Subcutaneous adipose tissue (tissue), 4 donors: ENCODE data around the gene CXCL13. TPM values are rescaled to one million over a fixed set of nuclear protein-coding genes. Genes with fewer than 3 reads are reported as not detected.

Experiments used
- CTCF ChIP-seq: fragments of 450-650 bp; IDR thresholded peaks from one replicate; pipeline ENCODE4 v1.5.1; 2016; ENCODE audit warnings: low read depth, mild to moderate bottlenecking, control low read depth, antibody characterized with exemption, moderate library complexity
- total RNA-seq, 4 donors: library from RNA; depleted of rRNA; stranded (reverse); fragments of >200 nt; gene quantifications; one replicate each; pipeline ENCODE4 v1.1.0, GENCODE V29; 2016

The CXCL13 gene
- total RNA-seq, 4 donors from 2014 or later, result 0.44 TPM; not detected in 3

- TF ChIP-seq CTCF, result no peak
These were observed 45.2 kb downstream of the CXCL13 start for GRCh38 chr4:77650787-77651186.

DNA sequence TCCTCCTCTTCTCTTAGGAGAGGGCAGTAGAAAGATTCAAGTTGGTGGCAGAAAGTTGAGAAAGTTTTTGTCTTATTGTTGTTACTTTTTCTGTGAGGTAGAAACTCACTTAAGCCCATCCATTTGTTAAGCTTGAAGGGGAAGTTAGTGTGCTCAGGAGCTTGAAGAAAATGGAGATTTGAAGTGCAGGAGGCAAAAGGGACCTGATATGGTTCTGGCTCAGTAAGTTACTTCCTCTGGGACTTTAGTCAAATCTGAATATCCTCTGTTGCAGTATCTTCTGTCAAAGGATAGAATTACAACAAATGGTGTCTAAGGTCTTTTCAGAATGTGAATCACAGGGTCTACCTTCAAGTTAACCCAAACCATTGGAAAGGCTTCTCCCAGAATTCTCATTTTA, 46.2 kb downstream of the CXCL13 start:
- no peak for TF ChIP-seq CTCF

DNA sequence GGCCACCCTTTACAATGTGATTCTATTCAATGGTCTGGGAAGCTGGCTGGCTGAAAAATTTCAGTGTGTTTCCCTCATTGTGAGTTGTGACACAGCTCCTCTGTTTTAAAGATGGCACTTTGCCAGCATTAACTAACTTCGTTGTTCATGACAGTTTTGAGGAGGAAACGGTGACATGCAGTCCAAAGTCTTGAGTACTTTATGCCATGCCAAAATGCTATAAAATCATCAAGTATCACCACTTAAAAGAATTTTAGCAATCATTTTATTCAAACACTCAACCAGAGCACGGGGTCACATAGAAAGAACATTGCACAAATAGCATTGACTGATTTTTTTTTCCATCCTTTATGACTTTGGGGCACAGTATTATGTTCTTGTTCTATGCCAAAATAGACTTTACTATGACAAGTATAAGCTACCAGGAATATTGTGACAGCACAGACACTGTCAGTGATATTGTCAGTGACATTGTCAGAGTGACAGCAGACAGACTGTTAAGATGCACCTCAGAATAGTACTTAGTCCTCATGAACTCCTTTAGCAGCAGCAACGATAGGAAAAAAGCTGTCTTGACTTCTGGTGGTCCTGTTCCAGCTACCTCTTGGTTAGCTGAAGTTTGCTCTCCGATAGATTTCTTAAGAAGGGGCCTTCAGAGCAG, 46.7 kb downstream of the CXCL13 start:
- TF ChIP-seq CTCF, result no peak

GRCh38 chr4:77653162-77653758, 47.6 kb downstream of the CXCL13 start:
- TF ChIP-seq CTCF, result no peak

Other genes starting within 250 kb of the CXCL13 start
- gene CNOT6L, start 213.5 kb downstream of the CXCL13 start, total RNA-seq, result 10 to 100 TPM; 31.3 to 49.4 (median 33.8) TPM